Measurements from ENCODE around the gene SELENOK.

Gene SELENOK

GRCh38 chr3:53865732-53866499 is 25.7 kb downstream of the SELENOK start:
- H3K4me3 ChIP-seq (IDR thresholded peaks at IDR 0.05; ENCODE audit: insufficient read depth, low read depth, low read length), result no peak overlapping the region
- no peaks in the 10 kb centered on the region for H3K79me2 ChIP-seq (ENCODE audit: insufficient read depth, low read depth)
- no peak overlapping the region for H2AFZ ChIP-seq (ENCODE audit: low read depth)
- H3K4me1 ChIP-seq (ENCODE audit: low read depth, poor library complexity, severe bottlenecking), result no peaks in the 10 kb centered on the region
- no peak overlapping the region for H3K27ac ChIP-seq
- no peaks in the 10 kb centered on the region for H3K27me3 ChIP-seq (ENCODE audit: insufficient read depth, low read depth)
- no peak for TF ChIP-seq CTCF (conservative IDR thresholded peaks at IDR 0.05; ENCODE audit: low read depth, low read length)
- H4K20me1 ChIP-seq (ENCODE audit: insufficient read depth), result no peaks in the 10 kb centered on the region
- H3K9ac ChIP-seq, result no peak overlapping the region
- no peaks in the 10 kb centered on the region for H3K36me3 ChIP-seq (ENCODE audit: insufficient read depth)
- no peak overlapping the region for H3K4me2 ChIP-seq

GRCh38 chr3:53863145-53863544 is 28.5 kb downstream of the SELENOK start:
- Histone ChIP-seq H3K36me3 (ENCODE audit: insufficient read depth) (no peaks in the 10 kb centered on the region), H4K20me1 (ENCODE audit: insufficient read depth) (no peaks in the 10 kb centered on the region), H3K79me2 (ENCODE audit: insufficient read depth, low read depth) (no peaks in the 10 kb centered on the region), H2AFZ (ENCODE audit: low read depth) (no peak overlapping the region), H3K4me3 (IDR thresholded peaks at IDR 0.05; ENCODE audit: insufficient read depth, low read depth, low read length) (no peak overlapping the region), H3K9ac (no peak overlapping the region), H3K27me3 (ENCODE audit: insufficient read depth, low read depth) (no peaks in the 10 kb centered on the region), H3K4me2 (no peak overlapping the region), H3K27ac (no peak overlapping the region), H3K4me1 (ENCODE audit: low read depth, poor library complexity, severe bottlenecking) (no peaks in the 10 kb centered on the region)
- no peak for TF ChIP-seq CTCF (conservative IDR thresholded peaks at IDR 0.05; ENCODE audit: low read depth, low read length)

GRCh38 chr3:53862241-53862640 is 29.4 kb downstream of the SELENOK start:
- Histone ChIP-seq H3K27me3 (ENCODE audit: insufficient read depth, low read depth) (no peaks in the 10 kb centered on the region), H2AFZ (ENCODE audit: low read depth) (no peak overlapping the region), H3K9ac (no peak overlapping the region), H3K79me2 (ENCODE audit: insufficient read depth, low read depth) (no peaks in the 10 kb centered on the region), H3K36me3 (ENCODE audit: insufficient read depth) (no peaks in the 10 kb centered on the region), H3K4me2 (no peak overlapping the region), H3K4me3 (IDR thresholded peaks at IDR 0.05; ENCODE audit: insufficient read depth, low read depth, low read length) (no peak overlapping the region), H3K27ac (no peak overlapping the region), H3K4me1 (ENCODE audit: low read depth, poor library complexity, severe bottlenecking) (no peaks in the 10 kb centered on the region), H4K20me1 (ENCODE audit: insufficient read depth) (no peaks in the 10 kb centered on the region)
- no peak for TF ChIP-seq CTCF (conservative IDR thresholded peaks at IDR 0.05; ENCODE audit: low read depth, low read length)

- Histone ChIP-seq H3K27ac (no peak overlapping the region), H3K9ac (no peak overlapping the region), H3K4me2 (no peak overlapping the region), H4K20me1 (ENCODE audit: insufficient read depth) (no peaks in the 10 kb centered on the region), H2AFZ (ENCODE audit: low read depth) (no peak overlapping the region), H3K4me3 (IDR thresholded peaks at IDR 0.05; ENCODE audit: insufficient read depth, low read depth, low read length) (no peak overlapping the region), H3K4me1 (ENCODE audit: low read depth, poor library complexity, severe bottlenecking) (no peaks in the 10 kb centered on the region), H3K27me3 (ENCODE audit: insufficient read depth, low read depth) (no peaks in the 10 kb centered on the region), H3K36me3 (ENCODE audit: insufficient read depth) (no peaks in the 10 kb centered on the region), H3K79me2 (ENCODE audit: insufficient read depth, low read depth) (no peaks in the 10 kb centered on the region)
- no peak for TF ChIP-seq CTCF (conservative IDR thresholded peaks at IDR 0.05; ENCODE audit: low read depth, low read length)
These were observed 31.5 kb downstream of the SELENOK start for GRCh38 chr3:53860196-53860595.

Measured in KMS-11 (cell line).